Prostate gland (tissue), 2 donors: Measurements from ENCODE around the gene TBC1D14.

ENCODE experiments used
- POLR2AphosphoS5 ChIP-seq: sonication (generic); formaldehyde crosslinking; IDR thresholded peaks from one replicate; pipeline ENCODE4 v1.6.1; 2017; ENCODE audit warnings: antibody characterized with exemption
- TF ChIP-seq, protein P1 (sequence below), 4 experiments: fragments of 200-600 bp in 2 of 4; fragments of 450-650 bp in 2 of 4; sonication (generic) in 2 of 4; IDR thresholded peaks; 1 replicate in 3 of 4; 2 replicates in 1 of 4; pipeline ENCODE4 v1.5.1; 2016 to 2019; ENCODE audit warnings: antibody characterized with exemption in 4 of 4, mild to moderate bottlenecking in 2 of 4, moderate library complexity in 2 of 4

DNA sequence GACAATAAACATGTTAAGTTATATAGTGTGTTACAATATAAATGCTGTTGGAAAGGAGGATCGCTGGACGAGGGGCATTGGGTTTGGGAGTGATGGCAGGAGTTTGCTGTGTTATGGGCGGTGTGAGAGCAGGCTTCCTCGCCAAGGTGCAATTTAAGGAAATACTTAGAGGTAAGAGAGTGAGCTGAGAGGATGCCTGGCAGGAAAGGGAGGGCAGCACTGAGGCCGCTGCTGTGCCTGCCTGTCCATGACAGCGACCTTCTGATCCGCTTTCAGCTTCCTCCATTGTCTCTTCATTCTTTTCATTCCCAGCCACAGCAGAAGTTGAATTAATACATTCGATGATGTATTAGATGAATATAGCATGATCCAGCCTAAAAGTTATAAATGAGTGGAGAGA, 41.2 kb upstream of the TBC1D14 start:
- TF ChIP-seq, protein P1, sequence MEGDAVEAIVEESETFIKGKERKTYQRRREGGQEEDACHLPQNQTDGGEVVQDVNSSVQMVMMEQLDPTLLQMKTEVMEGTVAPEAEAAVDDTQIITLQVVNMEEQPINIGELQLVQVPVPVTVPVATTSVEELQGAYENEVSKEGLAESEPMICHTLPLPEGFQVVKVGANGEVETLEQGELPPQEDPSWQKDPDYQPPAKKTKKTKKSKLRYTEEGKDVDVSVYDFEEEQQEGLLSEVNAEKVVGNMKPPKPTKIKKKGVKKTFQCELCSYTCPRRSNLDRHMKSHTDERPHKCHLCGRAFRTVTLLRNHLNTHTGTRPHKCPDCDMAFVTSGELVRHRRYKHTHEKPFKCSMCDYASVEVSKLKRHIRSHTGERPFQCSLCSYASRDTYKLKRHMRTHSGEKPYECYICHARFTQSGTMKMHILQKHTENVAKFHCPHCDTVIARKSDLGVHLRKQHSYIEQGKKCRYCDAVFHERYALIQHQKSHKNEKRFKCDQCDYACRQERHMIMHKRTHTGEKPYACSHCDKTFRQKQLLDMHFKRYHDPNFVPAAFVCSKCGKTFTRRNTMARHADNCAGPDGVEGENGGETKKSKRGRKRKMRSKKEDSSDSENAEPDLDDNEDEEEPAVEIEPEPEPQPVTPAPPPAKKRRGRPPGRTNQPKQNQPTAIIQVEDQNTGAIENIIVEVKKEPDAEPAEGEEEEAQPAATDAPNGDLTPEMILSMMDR (IDR thresholded peaks at IDR 0.05), result no peak
- no peak for TF ChIP-seq POLR2AphosphoS5
